Embryonic facial prominence (tissue), 1 donor: ENCODE data around the gene TMTC4.
A peak's percentile ranks its signal among the peaks of the same experiment; 100 is the strongest.

Source experiments
- DNase-seq: peaks from one replicate; pipeline ENCODE4 v3.0.0-alpha.2; 2016; ENCODE audit errors: extremely low spot score

TMTC4 gene

DNA sequence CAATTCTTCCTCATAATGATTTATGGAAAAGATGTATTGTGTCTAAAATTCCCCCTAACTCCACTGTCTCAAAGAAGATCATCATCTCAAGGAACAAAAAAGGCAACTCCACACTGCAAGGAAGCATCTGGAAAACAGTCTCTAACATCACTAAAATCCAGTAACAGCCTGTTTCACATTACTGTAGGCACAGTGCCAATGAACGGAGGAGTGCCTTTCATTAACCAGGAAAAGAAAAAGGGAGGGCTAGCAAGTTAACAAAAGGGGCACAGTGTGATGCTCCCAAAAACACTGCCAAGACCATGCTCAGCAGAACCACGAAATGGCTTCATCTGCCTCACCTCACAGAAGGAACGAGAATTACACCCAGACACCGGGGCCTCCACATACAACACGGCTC lies 8.5 kb downstream of the TMTC4 start:
- DNase-seq, result peak; percentile 55

DNA sequence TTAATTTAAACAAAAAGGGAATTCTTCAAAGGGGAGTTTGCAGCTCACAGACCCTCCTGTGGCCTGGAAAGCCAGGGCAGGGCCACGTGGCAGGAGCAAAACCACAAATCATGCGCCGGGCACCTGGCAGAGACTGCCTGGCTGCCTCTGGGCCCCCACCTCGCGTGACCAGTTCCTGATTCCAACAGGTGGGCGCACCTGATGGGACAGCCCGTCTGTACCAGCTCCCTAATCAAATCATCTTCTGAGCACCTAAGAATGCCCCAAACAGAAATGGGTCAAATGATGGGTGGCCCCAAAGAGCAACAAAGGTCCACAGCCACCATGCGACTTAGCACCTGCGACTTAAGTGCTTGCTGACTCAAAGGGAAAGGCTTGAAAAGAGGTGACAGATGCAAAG lies 9.2 kb downstream of the TMTC4 start:
- DNase-seq, result no peak

DNA sequence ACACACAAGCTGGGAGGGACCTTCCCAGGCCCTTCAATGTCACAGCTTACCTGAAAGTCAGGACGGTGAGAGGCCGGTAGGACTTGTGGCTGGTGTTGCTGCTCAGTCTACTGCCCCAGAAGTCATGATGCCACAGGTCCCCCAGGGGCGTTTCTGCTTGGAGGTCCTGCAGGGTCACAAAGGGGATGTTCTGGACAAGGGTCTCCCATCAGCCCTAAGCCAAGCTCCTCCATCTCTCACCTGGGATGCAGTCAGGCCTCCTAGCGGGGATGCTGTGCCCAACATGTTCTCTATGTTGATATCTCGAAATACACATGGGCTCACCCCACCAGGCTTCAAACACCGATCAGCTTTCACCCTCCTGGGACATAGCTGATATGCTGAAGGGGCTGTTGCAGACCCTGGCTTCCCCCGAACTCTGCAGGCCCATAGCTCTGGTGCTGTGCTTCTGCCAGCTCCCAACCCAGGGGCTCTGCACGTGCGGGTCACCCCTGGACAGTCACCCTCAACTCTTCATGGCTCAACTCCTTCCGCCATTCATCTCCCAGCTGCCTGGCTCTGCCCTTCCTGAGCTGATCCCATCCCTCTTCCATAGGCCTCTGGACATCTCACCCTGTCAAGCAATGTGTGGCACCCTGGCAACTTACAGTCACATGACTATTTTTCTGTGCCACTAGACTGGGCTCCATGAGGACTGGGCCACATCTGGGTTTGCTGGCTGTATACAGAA lies 10.3 kb downstream of the TMTC4 start:
- no peak for DNase-seq

DNA sequence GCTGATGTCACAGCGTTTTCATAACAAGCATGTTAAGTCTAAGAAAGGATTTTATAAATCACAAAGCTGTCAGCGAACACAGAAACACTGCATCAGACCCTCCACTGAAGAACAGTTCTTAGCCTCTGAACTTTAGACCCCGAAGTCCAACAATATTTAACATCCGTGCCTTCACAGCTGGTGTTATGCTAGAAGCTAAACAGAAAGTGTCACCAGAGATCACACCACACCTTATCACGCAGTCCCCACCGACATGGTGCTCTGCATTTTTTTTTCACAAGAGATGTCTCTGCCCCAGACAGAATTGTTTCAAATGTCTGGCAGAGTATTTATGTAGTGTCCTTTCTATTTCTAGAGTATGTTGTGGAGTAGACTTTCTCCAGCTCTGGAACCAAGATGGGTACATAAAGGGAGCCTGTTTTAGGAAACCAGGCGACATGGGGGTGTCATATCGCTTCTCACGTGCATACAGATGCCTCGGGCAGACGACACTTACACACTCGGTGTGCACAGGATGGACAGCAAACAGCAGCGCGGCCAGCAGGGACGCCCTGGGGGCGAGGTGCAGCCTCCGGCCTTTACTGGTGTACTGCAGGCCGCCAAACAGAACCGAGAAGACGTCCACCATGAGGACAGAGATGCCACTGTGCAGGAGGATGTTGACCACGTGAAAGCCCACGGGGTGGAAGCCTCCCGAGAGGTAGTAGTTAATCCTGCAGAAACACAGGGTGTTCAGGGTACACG lies 12.0 kb downstream of the TMTC4 start:
- DNase-seq, result no peak

DNA sequence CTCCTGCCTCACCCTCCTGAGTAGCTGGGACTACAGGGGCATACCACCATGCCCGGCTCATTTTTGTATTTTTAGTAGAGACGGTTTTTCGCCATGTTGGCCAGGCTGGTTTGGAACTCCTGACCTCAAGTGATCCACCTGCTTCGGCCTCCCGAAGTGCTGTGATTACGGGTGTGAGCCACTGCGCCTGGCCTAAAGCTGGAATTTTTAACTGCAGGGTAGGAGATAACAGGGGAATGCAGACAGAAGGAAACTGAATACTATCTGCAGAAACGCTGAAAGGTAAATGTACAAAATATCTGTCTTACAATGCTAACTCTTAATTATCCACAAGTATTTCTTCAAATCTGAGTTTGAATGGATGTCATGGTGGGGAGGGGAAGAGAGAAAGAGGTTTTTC lies 13.8 kb downstream of the TMTC4 start:
- DNase-seq, result no peak

DNA sequence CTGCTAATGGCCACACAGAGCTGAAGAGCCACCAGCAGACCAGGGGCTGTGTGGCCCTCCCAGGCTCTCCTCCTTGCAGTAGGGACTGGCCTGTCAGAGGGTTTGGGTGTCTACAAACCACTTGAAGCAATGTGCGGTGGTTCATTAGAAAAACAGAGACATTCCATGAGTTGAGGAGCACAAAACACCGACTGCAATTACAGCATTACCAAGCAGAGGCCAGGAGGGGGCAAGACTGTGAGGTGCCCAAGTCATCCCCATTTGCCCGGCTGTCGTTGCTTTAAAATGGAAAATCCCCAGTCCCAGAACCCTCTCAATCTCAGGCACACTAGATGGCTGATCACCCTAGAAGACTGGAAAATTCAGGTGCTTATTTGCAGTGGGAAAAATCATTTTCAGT lies 15.0 kb downstream of the TMTC4 start:
- no peak for DNase-seq

DNA sequence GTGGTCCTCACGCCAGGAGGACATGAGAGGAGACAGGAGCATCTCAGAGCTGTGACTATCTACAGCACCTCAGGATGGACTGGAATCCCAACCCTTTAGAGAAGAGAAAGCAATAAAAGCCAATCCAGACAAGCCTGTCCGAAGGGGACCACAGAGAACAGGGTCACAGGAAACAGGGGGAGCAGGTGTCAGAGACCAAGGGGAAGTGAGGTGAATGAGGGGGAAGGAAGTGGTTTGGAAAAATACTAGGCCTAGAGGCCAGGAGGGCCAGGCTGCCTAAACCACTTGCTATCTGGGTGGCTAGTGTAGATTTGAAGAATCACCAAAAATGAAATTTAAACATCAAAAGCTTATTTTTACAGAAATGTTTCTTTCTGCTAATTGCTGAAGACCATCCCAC lies 16.2 kb downstream of the TMTC4 start:
- no peak for DNase-seq

DNA sequence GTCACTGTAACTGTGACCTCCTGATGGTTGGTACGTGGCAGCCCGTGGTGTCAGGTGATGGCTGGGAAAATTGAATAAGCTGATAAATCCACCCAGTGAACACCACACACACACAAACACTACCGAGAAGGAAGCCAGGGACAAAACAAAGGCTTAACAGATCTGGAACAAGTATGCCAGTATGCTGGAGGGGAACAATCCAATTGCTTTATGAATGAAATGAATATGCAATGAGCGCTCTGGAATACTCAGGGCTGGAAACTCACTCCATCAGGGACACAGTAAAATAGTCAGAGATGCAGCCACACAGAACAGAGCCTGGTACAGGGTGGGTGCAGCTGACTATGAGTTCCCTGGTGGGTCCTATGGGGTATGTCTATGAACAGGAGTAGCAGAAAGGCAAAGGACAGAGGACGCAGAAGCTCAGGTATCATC lies 16.7 kb downstream of the TMTC4 start:
- no peak for DNase-seq

DNA sequence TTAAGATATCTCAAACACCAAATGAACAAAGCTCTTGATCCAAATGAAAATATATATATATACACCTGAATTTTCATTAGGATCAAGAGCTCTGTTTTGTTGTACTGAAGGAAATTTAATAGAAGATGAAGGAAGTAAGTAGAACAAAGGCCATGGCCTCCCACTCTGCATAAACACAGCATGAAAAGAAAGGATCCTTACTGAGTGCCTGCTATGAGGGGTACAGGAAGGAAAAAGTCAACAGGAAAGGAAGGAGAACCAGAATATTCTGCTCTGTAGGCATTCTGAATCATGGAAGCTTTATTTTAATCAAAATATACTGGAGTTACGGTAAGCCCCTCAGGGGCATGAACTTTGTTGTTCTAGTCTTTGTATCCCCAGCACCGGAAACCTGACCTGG lies 22.1 kb downstream of the TMTC4 start:
- no peak for DNase-seq

DNA sequence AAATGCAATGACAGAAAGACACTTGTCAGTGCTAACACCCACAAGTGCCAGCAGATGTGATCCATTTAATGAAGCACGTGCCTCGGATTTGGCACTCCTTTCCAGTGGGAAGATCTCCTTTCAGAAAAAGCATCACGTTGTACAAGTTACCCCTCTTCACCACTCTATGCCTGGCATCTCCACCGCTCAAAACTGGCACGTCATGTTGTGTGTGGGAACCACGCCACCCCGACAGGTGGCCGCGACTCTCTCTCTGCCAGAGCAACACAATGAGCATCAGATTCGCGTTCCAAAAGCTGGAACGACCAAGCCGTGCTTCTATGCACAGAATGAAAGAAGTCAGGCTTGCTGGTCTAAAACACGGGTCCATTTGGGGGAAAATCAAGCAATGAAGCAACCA lies 24.3 kb downstream of the TMTC4 start:
- no peak for DNase-seq

DNA sequence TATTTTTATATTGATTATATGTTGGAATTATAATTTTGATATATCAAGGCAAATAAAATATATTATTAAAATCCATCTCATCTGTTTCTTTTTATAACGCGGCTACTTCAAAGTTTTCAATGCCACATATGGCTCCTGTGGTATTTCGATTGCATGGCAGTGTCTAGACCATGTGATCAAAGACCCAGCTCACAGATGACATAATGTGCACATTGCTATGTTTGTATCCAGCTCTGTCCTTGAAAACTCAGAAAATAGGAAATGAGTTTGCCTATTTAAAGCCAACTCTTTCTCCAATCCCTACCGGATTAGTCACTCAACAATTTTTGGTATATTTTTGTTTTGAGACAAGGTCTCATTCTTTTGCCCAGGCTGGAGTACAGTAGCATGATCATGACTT lies 26.2 kb downstream of the TMTC4 start:
- no peak for DNase-seq

DNA sequence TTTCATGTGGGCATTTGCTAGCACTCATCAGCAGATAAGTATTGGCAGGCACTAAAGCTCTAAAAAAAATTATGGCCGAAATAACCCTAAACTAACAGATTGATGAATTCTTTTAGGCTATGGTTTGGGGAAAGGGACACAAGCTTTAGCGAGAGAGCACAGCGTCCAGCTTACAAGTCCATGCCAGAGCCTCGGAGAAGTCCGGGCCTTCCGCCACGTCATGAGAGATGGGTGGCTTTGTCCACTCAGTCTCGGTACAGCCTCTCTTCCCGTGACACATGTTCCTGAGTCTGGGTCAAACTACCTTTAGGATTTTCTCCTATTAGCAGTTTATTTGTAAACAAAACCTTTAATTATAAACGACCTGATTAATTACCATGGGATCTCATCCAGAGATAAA lies 27.7 kb downstream of the TMTC4 start:
- no peak for DNase-seq

DNA sequence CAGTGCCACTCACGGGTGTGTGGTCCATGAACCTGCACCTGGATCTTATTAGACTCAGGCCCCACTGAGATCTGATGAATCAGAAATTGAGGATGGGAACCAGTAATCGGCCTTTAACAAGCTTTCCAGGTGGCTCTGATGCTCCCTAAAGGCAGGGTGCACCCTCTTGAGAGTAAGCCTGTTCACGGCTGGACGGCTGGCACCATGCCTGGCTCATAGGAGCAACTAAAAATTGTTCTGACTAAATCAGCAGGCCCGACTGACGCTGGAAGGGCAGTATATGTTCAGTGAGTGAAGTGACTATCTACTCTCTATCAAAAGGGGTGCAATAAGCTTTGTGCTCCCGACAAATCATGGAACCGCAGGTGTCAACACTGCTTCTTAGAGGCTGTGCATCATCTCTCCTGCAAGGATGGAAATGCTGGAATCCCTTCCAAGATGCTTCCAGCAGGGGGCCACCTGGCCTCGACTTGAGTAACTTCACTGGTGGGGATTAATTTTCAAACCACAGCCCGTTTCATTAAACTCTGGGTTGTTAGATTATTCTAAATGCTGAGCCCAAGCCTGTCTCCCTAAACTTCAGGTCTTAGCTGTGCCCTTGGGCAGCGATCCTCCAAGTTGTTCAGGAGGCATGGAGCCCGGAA lies 28.4 kb downstream of the TMTC4 start:
- no peak for DNase-seq

DNA sequence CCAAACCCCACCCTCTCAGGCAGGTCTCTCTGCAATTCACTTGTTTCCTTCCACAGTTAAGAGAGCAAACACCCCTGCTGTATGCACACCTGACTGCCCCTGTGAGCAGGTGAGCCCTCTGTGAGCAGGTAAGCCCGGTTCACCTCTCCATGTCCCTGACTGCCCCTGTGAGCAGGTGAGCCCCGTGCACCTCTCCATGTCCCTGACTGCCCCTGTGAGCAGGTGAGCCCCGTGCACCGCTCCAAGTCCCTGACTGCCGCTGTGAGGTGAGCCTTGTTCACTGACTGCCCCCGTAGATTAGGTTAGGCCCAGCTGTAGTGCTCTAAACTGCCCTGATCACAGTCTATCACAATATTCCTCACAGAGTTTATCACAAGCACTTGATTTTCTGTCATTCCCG lies 29.2 kb downstream of the TMTC4 start:
- no peak for DNase-seq

DNA sequence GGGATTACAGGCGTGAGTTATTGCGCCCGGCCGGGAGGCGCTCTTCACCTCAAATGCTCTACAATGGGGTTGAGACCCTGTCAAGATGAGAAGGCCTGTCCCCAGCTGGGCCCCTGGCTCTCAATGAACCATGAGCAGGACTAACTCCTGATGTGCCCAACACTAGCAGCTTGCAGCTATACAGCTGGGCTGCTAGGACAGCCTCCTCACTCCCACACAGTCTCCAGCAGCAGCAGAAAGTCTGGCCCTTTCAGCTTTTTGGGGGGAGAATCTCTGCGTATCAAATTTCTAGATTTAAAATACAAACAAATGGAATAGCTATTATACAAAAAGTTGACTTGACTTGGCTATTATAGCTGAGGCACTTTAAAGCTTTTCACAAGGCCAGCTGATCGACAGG lies 30.2 kb downstream of the TMTC4 start:
- DNase-seq, result no peak

DNA sequence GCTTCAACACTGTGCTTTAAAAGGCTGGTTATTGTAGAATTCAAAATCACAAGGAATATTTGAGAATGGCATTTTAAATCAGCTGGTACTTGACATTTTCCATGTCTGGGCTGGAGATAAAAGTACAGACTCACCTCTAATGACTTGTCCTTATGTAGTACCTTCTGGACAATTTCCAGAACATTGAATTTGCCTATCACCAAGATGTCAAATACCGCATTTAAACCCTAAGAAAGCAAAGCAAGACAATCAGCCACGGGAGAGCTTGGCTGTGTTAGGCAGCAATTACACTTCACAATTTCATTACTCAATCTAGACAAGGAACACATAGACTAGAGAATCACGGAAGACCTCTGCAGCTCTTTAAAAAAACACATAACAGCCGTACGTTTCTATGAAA lies 36.8 kb downstream of the TMTC4 start:
- no peak for DNase-seq

DNA sequence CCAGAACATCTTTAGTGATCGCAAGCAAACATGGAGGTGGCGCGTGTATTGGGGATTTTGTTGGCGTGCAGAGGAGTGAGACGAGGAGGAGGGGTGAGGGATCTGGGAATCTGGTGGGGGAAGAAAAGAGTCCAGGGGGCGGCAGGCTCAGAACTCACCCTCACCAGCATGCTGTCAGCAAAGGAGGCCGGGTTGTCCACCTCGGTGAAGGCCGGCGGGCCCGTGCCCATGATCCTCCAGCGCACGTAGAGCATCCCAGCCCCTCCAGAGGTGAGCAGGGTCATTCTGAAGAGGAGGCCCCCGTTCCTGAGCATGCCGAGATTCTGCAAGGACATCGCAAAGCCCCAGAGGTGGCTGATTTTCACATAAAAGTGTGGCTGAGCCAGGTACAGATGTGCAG lies 37.2 kb downstream of the TMTC4 start:
- no peak for DNase-seq

DNA sequence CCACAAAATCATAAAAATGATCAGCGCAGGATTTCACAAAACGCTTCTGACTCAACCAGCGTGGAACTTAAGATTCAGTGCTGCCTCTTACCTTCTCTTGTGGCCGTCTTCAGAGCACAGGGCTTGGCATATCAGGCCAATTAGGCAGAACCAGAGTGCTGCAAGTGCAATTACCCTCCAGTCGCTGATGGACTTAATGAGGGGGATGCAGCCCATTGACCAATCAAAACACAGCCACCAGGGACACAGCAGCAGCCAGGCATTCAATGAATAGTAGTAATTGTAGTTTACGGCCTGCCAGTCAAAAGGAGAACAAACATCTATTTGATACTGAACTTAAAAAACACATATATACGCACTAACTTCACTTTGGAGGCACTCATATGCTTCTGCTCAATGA lies 38.2 kb downstream of the TMTC4 start:
- no peak for DNase-seq

DNA sequence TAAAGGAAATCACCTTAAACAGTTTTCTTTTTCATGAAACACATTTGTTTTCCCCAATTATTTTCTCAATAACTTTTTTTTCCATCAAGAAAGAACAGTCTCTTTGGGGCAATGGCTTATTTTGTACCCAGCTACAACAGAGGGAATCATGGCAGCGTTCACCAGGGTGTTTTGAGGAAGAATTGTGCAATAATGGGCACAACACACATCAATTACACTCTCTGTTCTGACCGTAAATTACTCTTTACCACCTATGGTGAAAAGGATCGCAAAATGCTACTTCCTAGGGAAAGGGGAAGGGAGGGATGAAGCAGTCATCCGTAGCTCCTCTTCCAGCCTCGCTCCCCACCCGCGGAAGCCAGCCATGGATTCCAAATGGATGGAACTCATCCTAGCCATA lies 38.6 kb downstream of the TMTC4 start:
- no peak for DNase-seq

DNA sequence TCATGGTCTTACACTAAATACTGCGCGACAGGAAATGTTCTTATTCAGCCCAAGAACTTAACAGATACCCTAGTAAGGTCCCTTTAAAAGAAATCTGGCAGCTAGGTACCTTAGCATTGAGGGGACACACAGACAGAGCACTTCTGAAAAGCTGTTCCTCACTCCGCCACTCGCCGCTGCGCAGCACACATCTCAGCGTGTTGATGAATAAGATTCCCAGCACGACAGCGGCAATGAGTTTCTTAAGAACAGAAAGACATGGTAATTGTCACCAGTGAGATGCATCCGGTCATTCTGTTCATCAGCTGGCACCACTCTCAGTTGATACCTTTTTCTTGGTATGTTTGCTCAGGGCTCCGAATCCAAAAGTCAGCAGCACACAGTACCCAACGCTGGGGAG lies 39.9 kb downstream of the TMTC4 start:
- DNase-seq, result no peak

DNA sequence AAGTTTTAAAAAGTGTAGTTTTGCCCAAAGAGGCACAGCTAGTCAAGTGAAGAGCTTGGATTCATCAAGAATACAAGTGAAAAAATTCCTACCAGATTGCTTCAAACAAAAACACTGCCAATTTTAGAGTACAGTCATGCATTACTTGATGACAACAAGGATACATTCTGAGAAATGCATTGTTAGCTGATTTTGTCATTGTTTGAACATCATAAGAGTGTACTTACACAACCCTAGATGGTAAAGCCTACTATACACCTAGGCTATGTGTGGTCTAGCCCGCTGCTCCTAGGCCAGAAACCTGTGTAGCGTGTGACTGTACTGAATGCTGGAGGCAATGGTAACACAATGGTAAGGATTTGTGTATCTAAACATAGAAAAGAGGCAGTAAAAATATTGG lies 41.1 kb downstream of the TMTC4 start:
- DNase-seq, result no peak

DNA sequence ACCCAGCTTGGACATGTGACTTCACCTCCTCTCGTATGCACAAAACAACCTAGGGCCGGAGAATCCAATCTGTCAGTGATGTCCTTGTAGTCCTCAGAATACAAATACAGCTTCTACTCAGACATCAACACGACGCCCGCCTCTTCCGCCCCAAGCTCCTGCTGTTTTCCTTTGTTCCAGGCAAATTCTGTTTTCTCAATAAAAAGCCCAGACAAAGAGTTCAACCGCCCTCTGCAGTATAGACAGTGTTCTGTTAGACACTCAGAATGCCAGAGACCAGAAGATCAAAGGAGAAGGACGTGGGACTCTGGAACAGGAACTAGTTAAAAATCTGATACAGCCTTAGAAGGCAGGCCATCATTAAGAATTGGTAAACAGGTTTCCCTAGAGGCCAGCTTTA lies 44.0 kb downstream of the TMTC4 start:
- no peak for DNase-seq

DNA sequence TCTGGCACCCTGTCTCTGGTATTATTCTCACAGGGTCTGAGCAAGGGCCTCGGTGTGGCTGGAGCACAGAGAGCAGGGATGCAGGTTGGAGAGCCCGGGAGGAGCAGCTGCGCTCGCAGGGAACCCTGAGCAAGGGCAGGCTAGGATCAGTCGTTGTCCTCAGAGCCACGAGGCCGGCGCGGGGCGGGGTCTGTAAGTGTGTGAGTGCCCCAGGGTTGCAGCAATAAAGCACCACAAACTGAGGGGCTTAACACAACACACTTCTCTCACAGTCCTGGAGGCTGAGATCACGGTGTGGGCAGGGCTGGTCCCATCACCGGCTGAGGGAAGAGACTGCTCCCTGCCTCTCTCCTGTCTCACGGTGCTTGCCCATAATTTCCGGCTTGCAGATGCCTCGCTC lies 47.5 kb downstream of the TMTC4 start:
- DNase-seq, result no peak
